K562 (cell line): Measurements from ENCODE around the gene RGS19. TPM values are rescaled to one million over a fixed set of nuclear protein-coding genes. Genes with fewer than 3 reads are reported as not detected.
A peak's percentile ranks its signal among the peaks of the same experiment; 100 is the strongest.

ENCODE experiments used
- ATAC-seq: fragments of 200-7000 bp; cut with Tn5 transposase; 3 replicates; pipeline ENCODE4 v1.9.1; 2020; ENCODE audit warnings: moderate library complexity
- BruUV-seq: library from RNA; stranded (reverse); fragments of 400-500 nt; replicated peaks from 2 replicates; lab custom pipeline; 2021; lab: Mats Ljungman, UMichigan
- CTCF ChIA-PET: fragments of 300-600 bp; formaldehyde crosslinking; extraction: SDS; loops from one replicate; lab custom pipeline; 2021; ENCODE audit warnings: low intra/inter-chr PET ratio; lab: Yijun Ruan, JAX
- POLR2A ChIA-PET: fragments of 300-600, 350-650 bp; sonication (Branson Sonifier 250); formaldehyde crosslinking; extraction: SDS; loops from one replicate; lab custom pipeline; 2021; ENCODE audit warnings: antibody characterized with exemption, inconsistent platforms; lab: Yijun Ruan, JAX
- DNase-seq, 4 experiments: peaks; one replicate each; pipeline versions ENCODE4 v3.0.0 to v3.0.0-alpha.2; 2011 to 2018; ENCODE audit warnings: low spot score in 3 of 4, mixed read lengths in 3 of 4; ENCODE audit errors: extremely low read depth in 1 of 4
- FAIRE-seq: peaks from 2 replicates; lab custom pipeline; 2011; peaks lifted over from hg19 to GRCh38; lab: Jason Lieb, UNC
- H2AFZ ChIP-seq: 2 replicates; pipeline ENCODE4 v1.6.0; 2011; ENCODE audit warnings: low read depth, low read length, control low read depth, inconsistent platforms
- H3K27ac ChIP-seq: fragments of 200-600 bp; 3 replicates; pipeline ENCODE4 v1.8.0; 2011; ENCODE audit warnings: low read depth, mild to moderate bottlenecking, control low read depth, inconsistent platforms, low read length, moderate library complexity, mixed read lengths; ENCODE audit errors: extremely low read depth
- H3K27me3 ChIP-seq, 2 experiments: fragments of 300-600 bp in 1 of 2; 2 replicates in 1 of 2; 3 replicates in 1 of 2; pipeline versions ENCODE4 v1.6.0 to v1.8.0; 2011; ENCODE audit warnings: inconsistent platforms in 2 of 2, low read length in 2 of 2, mild to moderate bottlenecking in 1 of 2, mixed read lengths in 1 of 2, moderate library complexity in 1 of 2; ENCODE audit not compliant: control insufficient read depth in 2 of 2, insufficient read depth in 2 of 2
- H3K36me3 ChIP-seq: fragments of 300-600 bp; 3 replicates; pipeline ENCODE4 v1.8.0; 2011; ENCODE audit warnings: mild to moderate bottlenecking, low read length, inconsistent platforms; ENCODE audit not compliant: control insufficient read depth, insufficient read depth
- H3K4me1 ChIP-seq, 2 experiments: fragments of 200-600 bp in 1 of 2; replicated peaks in 1 of 2; 2 replicates in 1 of 2; 3 replicates in 1 of 2; pipeline versions ENCODE4 v1.5.1 to v1.8.0; 2011; ENCODE audit warnings: inconsistent platforms in 2 of 2, low read length in 2 of 2, mild to moderate bottlenecking in 1 of 2, mixed read lengths in 1 of 2, moderate library complexity in 1 of 2; ENCODE audit not compliant: control insufficient read depth in 2 of 2, insufficient read depth in 2 of 2
- H3K4me2 ChIP-seq: 2 replicates; pipeline ENCODE4 v1.6.1; 2011; ENCODE audit warnings: low read length, control low read depth, inconsistent platforms, mixed read lengths; ENCODE audit not compliant: insufficient read depth
- H3K4me3 ChIP-seq: fragments of 200-600 bp; sonication (generic), shearing (Covaris generic); 2 replicates; pipeline ENCODE4 v1.5.1; 2016; ENCODE audit warnings: control low read depth, inconsistent platforms
- H3K79me2 ChIP-seq: fragments of 200-600 bp; 3 replicates; pipeline ENCODE4 v1.8.0; 2011; ENCODE audit warnings: low read length, inconsistent platforms; ENCODE audit not compliant: control insufficient read depth, insufficient read depth
- H3K9ac ChIP-seq, 2 experiments: 2 replicates each; pipeline versions ENCODE4 v1.6.0 to v1.6.1; 2011; ENCODE audit warnings: low read depth in 2 of 2, low read length in 2 of 2, control low read depth in 1 of 2, inconsistent platforms in 1 of 2, mild to moderate bottlenecking in 1 of 2, mixed read lengths in 1 of 2; ENCODE audit not compliant: insufficient read depth in 1 of 2
- H3K9me1 ChIP-seq: one replicate; pipeline ENCODE4 v1.6.0; 2011; ENCODE audit warnings: inconsistent platforms, mild to moderate bottlenecking, low read length, moderate library complexity; ENCODE audit not compliant: control insufficient read depth, insufficient read depth
- H3K9me3 ChIP-seq: replicated peaks from 2 replicates; pipeline ENCODE4 v1.5.1; 2011; ENCODE audit warnings: low read depth, low read length, inconsistent platforms; ENCODE audit not compliant: control insufficient read depth, insufficient read depth
- H4K20me1 ChIP-seq: replicated peaks from 2 replicates; pipeline ENCODE4 v1.6.1; 2011; ENCODE audit warnings: low read length, inconsistent platforms, mixed read lengths; ENCODE audit not compliant: control insufficient read depth, insufficient read depth
- BCOR ChIP-seq: fragments of 450-650 bp; IDR thresholded peaks from 2 replicates; pipeline ENCODE4 v1.6.1; 2016
- KHSRP ChIP-seq: fragments of 450-650 bp; IDR thresholded peaks from 2 replicates; pipeline ENCODE4 v1.6.1; 2017
- NELFE ChIP-seq: IDR thresholded peaks from 2 replicates; pipeline ENCODE4 v1.6.1; 2011; ENCODE audit warnings: mild to moderate bottlenecking; ENCODE audit not compliant: insufficient read depth, insufficient read length
- NFE2L1 ChIP-seq: fragments of 450-650 bp; IDR thresholded peaks from 2 replicates; pipeline ENCODE4 v1.6.1; 2016; ENCODE audit warnings: missing genetic modification characterization, low read depth, mild to moderate bottlenecking, missing compliant biosample characterization, moderate library complexity, borderline replicate concordance
- NRF1 ChIP-seq, 2 experiments: fragments of 450-650 bp; IDR thresholded peaks in 1 of 2; conservative IDR thresholded peaks in 1 of 2; 2 replicates each; pipeline ENCODE4 v1.6.1; 2014; ENCODE audit warnings: mild to moderate bottlenecking in 2 of 2
- POLR2AphosphoS5 ChIP-seq: IDR thresholded peaks from 2 replicates; pipeline ENCODE4 v1.6.1; 2011; ENCODE audit warnings: mild to moderate bottlenecking, low read depth, low read length, moderate library complexity; ENCODE audit not compliant: control insufficient read depth, insufficient read depth
- POLR2H ChIP-seq: IDR thresholded peaks from 2 replicates; pipeline ENCODE4 v1.6.1; 2016; ENCODE audit warnings: missing genetic modification characterization, low read depth, mild to moderate bottlenecking, control low read depth, missing compliant biosample characterization, moderate library complexity
- SMARCA5 ChIP-seq: fragments of 450-650 bp; IDR thresholded peaks from 2 replicates; pipeline ENCODE4 v1.6.1; 2016
- TAF1 ChIP-seq: IDR thresholded peaks from 2 replicates; pipeline ENCODE4 v1.6.1; 2011; ENCODE audit warnings: mild to moderate bottlenecking, low read length, moderate library complexity; ENCODE audit not compliant: insufficient read depth, control insufficient read depth, severe bottlenecking; ENCODE audit errors: extremely low read depth
- ZFP36 ChIP-seq: fragments of 150-350 bp; IDR thresholded peaks from 2 replicates; pipeline ENCODE4 v1.6.1; 2018; ENCODE audit warnings: low read length, low read depth; ENCODE audit not compliant: partially characterized antibody
- ZNF780A ChIP-seq: fragments of 250-450 bp; sonication (Bioruptor Pico); IDR thresholded peaks from 2 replicates; pipeline ENCODE4 v1.5.0; 2021; ENCODE audit warnings: mild to moderate bottlenecking
- WGBS: fragments of 100-300 bp; shearing (Covaris generic); methylation state at CpG from one replicate; pipeline ENCODE4 v1.1.6; 2016; ENCODE audit warnings: low coverage, mixed read lengths; ENCODE audit not compliant: insufficient coverage; ENCODE audit errors: missing lambda C conversion rate; 5-methylcytosine and 5-hydroxymethylcytosine counted together
- in situ Hi-C: fragments of 300-500 bp; cut with MboI; formaldehyde crosslinking; loops from 4 replicates; pipeline ENCODE4 v1.15.0; 2018; ENCODE audit warnings: inconsistent platforms, mixed read lengths
- intact Hi-C: fragments of 100-400 bp; cut with micrococcal nuclease; formaldehyde crosslinking; loops from 2 replicates; pipeline ENCODE4 v1.14.2; 2022
- polyA plus RNA-seq, 8 experiments: library from polyadenylated mRNA; depleted of rRNA in 4 of 8; stranded (reverse) in 5 of 8; unstranded in 3 of 8; fragments of >200 nt; fragmentation: Nextera tagmentation in 2 of 8; fragmentation: Illumina TruSeq in 1 of 8; extraction: Ambion mirVana in 2 of 8; extraction: Trizol in 1 of 8; gene quantifications; 2 replicates each; pipeline versions ENCODE4 v1.2.1 to v1.2.3, GENCODE V29; 2011 to 2014; ENCODE audit warnings: inconsistent platforms in 1 of 8, missing spikeins in 1 of 8
- total RNA-seq, 7 experiments: library from RNA; depleted of rRNA in 6 of 7; stranded (reverse); fragments of >200 nt in 6 of 7; fragmentation: Illumina TruSeq in 2 of 7; extraction: Trizol in 2 of 7; gene quantifications; 2 replicates each; pipeline versions ENCODE4 v1.2.1 to v1.2.3, GENCODE V29; 2011 to 2021; ENCODE audit warnings: low replicate concordance in 1 of 7
- TF ChIP-seq, protein P1 (sequence below): IDR thresholded peaks from 3 replicates; pipeline ENCODE4 v1.6.1; 2011; ENCODE audit warnings: borderline replicate concordance, mild to moderate bottlenecking, moderate library complexity; ENCODE audit not compliant: insufficient read length; ENCODE audit errors: extremely low read depth
- TF ChIP-seq, protein P2 (sequence below): fragments of 250-450 bp; sonication (Bioruptor Pico); IDR thresholded peaks from 2 replicates; pipeline ENCODE4 v1.5.0; 2021

Gene RGS19
- total and polyA plus RNA-seq, 9 of the 15 experiments (the other 6 are each of a cell fraction or from before 2014, with no cell fraction given): 0.41 to 23.7 (median 14.6) TPM

DNA sequence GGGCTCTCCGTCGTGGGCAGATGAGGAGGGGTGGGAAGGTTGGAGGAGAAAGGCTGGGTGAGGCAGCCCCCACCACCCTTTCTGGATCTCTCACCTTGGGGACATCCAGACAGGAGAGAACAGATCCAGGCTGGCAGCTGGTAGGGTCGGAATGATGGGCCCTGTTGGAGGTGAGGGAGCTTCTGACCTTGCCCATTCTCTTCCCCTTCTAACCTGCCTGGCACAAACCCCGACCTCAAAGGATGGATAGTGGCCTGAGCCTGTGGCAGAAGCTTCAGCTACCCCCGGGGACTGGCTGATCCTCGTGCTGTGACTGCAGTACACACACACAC lies 34.1 kb upstream of the RGS19 start (continued):
- TF ChIP-seq NRF1 (conservative IDR thresholded peaks at IDR 0.05 in 1 of 2, IDR thresholded peaks at IDR 0.05 in 1 of 2): no peak
- no peak for TF ChIP-seq POLR2AphosphoS5

DNA sequence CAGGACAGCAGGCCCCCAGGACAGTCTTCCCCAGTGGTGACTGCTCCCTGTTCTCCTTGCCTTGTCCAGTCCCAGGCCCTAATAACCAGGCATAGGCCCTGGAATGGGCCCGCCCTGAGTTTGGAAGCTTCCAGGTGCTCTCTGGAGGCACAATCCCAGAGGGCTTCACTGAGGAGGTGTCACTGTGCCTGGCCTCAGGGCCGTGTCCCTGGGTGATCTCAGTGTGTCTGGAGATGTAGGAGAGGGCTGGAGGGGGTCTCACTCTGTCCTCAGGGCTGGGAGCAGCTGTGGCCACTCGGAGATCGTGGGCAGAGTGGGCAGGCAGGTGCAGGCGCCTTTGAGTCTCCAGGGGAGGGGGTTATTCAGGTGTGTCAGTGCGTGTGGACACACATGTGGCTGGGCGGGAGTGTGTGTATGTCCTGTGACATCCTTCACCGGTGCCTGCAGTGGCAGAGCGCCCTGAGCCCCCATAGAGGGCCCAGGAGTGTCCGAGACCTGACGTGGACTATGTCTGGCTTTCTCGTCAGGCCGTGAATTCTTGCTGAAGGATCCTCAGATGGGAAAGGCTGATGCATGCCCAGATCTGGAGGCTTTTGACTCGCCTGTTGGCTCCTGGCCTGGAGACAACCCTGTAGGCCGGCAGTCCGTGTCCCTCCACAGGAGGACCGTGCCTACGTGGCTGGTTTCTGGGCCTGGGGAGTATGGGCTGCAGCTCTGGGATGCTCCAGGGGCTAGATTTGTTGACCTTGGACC lies 33.5 kb upstream of the RGS19 start:
- H2AFZ ChIP-seq: no peak overlapping the region
- H3K36me3 ChIP-seq: no peaks in the 10 kb centered on the region
- no peak overlapping the region for H3K4me3 ChIP-seq
- ATAC-seq: no peak
- DNase-seq: no peak
- H3K9me1 ChIP-seq: no peaks in the 10 kb centered on the region
- no peaks in the 10 kb centered on the region for H3K9me3 ChIP-seq
- H3K79me2 ChIP-seq: no peaks in the 10 kb centered on the region
- CTCF ChIA-PET: no interaction called here
- in situ Hi-C loops (no loop called here), intact Hi-C loops (no loop called here)
- WGBS: 6% methylated on average over 17 of the region's 18 CpGs
- FAIRE-seq: no peak
- no peak overlapping the region for H3K4me2 ChIP-seq
- H3K27ac ChIP-seq: no peak overlapping the region
- H3K27me3 ChIP-seq: peaks cover 26 to 71% of the 10 kb centered on the region in 2 experiments; a peak in 4 of 5 replicates
- BruUV-seq: no TSS peak
- peaks cover 0 to 26% of the 10 kb centered on the region in 2 experiments; a peak in 2 of 5 replicates for H3K4me1 ChIP-seq
- H3K9ac ChIP-seq: no peak overlapping the region
- peaks cover 16% of the 10 kb centered on the region for H4K20me1 ChIP-seq
- POLR2A ChIA-PET: interaction anchor here (0.6 kb wide), 1 partner anchor 215 kb away, joined by 3 read pairs; no protein-coding TSS in a partner anchor
- TF ChIP-seq POLR2H (tag): no peak
- TF ChIP-seq, protein P1, sequence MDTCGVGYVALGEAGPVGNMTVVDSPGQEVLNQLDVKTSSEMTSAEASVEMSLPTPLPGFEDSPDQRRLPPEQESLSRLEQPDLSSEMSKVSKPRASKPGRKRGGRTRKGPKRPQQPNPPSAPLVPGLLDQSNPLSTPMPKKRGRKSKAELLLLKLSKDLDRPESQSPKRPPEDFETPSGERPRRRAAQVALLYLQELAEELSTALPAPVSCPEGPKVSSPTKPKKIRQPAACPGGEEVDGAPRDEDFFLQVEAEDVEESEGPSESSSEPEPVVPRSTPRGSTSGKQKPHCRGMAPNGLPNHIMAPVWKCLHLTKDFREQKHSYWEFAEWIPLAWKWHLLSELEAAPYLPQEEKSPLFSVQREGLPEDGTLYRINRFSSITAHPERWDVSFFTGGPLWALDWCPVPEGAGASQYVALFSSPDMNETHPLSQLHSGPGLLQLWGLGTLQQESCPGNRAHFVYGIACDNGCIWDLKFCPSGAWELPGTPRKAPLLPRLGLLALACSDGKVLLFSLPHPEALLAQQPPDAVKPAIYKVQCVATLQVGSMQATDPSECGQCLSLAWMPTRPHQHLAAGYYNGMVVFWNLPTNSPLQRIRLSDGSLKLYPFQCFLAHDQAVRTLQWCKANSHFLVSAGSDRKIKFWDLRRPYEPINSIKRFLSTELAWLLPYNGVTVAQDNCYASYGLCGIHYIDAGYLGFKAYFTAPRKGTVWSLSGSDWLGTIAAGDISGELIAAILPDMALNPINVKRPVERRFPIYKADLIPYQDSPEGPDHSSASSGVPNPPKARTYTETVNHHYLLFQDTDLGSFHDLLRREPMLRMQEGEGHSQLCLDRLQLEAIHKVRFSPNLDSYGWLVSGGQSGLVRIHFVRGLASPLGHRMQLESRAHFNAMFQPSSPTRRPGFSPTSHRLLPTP: no peak
- peak; percentile 92 for TF ChIP-seq ZFP36
- TF ChIP-seq NELFE: no peak
- no peak for TF ChIP-seq ZNF780A (CRISPR knock-in tag)
- TF ChIP-seq NFE2L1 (tag): no peak
- TF ChIP-seq SMARCA5: no peak
- TF ChIP-seq TAF1: no peak
- TF ChIP-seq BCOR: peak; percentile 49; the same call in 1 of the 2 replicates
- TF ChIP-seq, protein P2, sequence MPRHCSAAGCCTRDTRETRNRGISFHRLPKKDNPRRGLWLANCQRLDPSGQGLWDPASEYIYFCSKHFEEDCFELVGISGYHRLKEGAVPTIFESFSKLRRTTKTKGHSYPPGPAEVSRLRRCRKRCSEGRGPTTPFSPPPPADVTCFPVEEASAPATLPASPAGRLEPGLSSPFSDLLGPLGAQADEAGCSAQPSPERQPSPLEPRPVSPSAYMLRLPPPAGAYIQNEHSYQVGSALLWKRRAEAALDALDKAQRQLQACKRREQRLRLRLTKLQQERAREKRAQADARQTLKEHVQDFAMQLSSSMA: no peak
- no peak for TF ChIP-seq KHSRP
